SK-N-SH treated with all-trans-retinoic acid at 6 μM for 48 hours (cell line): ENCODE data around the gene TRIM45.

Experiments used
- SNAI2 ChIP-seq: fragments of 250-450 bp; sonication (Bioruptor Pico); IDR thresholded peaks from 2 replicates; pipeline ENCODE4 v1.5.0; 2020; ENCODE audit warnings: mild to moderate bottlenecking, moderate library complexity
- TF ChIP-seq, protein P1 (sequence below): fragments of 250-450 bp; sonication (Bioruptor Pico); IDR thresholded peaks from 2 replicates; pipeline ENCODE4 v1.5.1; 2020; ENCODE audit warnings: low read depth, mild to moderate bottlenecking, moderate library complexity
- TF ChIP-seq, protein P2 (sequence below): fragments of 250-450 bp; sonication (Bioruptor Pico); IDR thresholded peaks from 2 replicates; pipeline ENCODE4 v1.8.0; 2021; ENCODE audit warnings: low read depth, mild to moderate bottlenecking, moderate library complexity, borderline replicate concordance

DNA sequence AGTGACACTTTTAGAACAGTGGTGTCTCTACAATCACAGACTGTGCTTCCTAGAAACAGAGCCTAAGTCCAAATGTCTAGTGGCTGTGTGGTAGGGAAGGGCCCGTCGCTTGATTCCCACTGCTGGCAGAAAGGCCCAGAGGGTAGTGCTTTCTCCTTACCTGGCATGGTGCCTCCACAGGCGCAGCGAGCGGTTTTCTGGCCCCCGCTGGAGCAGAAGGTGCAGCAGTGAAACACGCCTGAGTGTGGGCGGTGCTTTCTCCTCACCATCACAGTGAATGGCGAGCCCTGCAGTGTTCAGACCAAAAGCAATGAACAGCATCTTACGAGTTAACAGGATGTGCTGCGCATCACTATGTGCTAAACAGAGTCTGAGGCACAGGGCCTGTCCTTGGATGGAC, 8.3 kb downstream of the TRIM45 start:
- no peak for TF ChIP-seq SNAI2 (CRISPR knock-in tag)
- TF ChIP-seq, protein P1, sequence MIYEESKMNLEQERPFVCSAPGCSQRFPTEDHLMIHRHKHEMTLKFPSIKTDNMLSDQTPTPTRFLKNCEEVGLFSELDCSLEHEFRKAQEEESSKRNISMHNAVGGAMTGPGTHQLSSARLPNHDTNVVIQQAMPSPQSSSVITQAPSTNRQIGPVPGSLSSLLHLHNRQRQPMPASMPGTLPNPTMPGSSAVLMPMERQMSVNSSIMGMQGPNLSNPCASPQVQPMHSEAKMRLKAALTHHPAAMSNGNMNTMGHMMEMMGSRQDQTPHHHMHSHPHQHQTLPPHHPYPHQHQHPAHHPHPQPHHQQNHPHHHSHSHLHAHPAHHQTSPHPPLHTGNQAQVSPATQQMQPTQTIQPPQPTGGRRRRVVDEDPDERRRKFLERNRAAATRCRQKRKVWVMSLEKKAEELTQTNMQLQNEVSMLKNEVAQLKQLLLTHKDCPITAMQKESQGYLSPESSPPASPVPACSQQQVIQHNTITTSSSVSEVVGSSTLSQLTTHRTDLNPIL (CRISPR knock-in tag): no peak
- TF ChIP-seq, protein P2, sequence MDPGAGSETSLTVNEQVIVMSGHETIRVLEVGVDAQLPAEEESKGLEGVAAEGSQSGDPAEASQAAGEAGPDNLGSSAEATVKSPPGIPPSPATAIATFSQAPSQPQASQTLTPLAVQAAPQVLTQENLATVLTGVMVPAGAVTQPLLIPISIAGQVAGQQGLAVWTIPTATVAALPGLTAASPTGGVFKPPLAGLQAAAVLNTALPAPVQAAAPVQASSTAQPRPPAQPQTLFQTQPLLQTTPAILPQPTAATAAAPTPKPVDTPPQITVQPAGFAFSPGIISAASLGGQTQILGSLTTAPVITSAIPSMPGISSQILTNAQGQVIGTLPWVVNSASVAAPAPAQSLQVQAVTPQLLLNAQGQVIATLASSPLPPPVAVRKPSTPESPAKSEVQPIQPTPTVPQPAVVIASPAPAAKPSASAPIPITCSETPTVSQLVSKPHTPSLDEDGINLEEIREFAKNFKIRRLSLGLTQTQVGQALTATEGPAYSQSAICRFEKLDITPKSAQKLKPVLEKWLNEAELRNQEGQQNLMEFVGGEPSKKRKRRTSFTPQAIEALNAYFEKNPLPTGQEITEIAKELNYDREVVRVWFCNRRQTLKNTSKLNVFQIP: no peak
